ENCODE measurements around the gene ANKRD17. TPM values are rescaled to one million over a fixed set of nuclear protein-coding genes. Genes with fewer than 3 reads are reported as not detected.

The ANKRD17 gene
- total RNA-seq, 1 experiment from 2014 or later, result 65.7 TPM

GRCh38 chr4:73139245-73139644 is 119.4 kb downstream of the ANKRD17 start:
- no TSS peak for BruUV-seq (replicated peaks)
- Mint-ChIP-seq H3K27ac (ENCODE audit: low read depth, unreplicated experiment) (no peak overlapping the region), H3K4me1 (ENCODE audit: insufficient read depth, unreplicated experiment) (peaks cover 6% of the 10 kb centered on the region), H3K27me3 (ENCODE audit: insufficient read depth, unreplicated experiment) (no peaks in the 10 kb centered on the region), H3K9me3 (ENCODE audit: unreplicated experiment) (no peaks in the 10 kb centered on the region), H3K4me3 (ENCODE audit: unreplicated experiment) (no peak overlapping the region), H3K36me3 (ENCODE audit: insufficient read depth, unreplicated experiment) (peaks cover 89% of the 10 kb centered on the region)
- ChIA-PET POLR2A (interaction anchor here (0.7 to 1.6 kb wide), 2 partner anchors 9 to 13 kb away, joined by 3 to 8 read pairs; no protein-coding TSS in a partner anchor), CTCF (interaction anchor here (0.6 to 1.4 kb wide), 3 partner anchors 10 to 103 kb away, joined by 3 read pairs; no protein-coding TSS in a partner anchor)
- DNase-seq (ENCODE audit: unreplicated experiment), result no peak
- TF ChIP-seq CTCF (IDR thresholded peaks at IDR 0.05; ENCODE audit: unreplicated experiment), result no peak
- intact Hi-C loops (cut with micrococcal nuclease), result no loop called here

GRCh38 chr4:73137121-73137520 is 121.5 kb downstream of the ANKRD17 start:
- H3K9me3 Mint-ChIP-seq (ENCODE audit: unreplicated experiment), result no peaks in the 10 kb centered on the region
- peaks cover 6% of the 10 kb centered on the region for H3K4me1 Mint-ChIP-seq (ENCODE audit: insufficient read depth, unreplicated experiment)
- intact Hi-C loops (cut with micrococcal nuclease), result no loop called here
- POLR2A ChIA-PET, result interaction anchor here (1.2 kb wide), 1 partner anchor 11 kb away, joined by 3 read pairs; no protein-coding TSS in a partner anchor
- H3K36me3 Mint-ChIP-seq (ENCODE audit: insufficient read depth, unreplicated experiment), result peaks cover 89% of the 10 kb centered on the region
- DNase-seq (ENCODE audit: unreplicated experiment), result no peak
- H3K27me3 Mint-ChIP-seq (ENCODE audit: insufficient read depth, unreplicated experiment), result no peaks in the 10 kb centered on the region
- BruUV-seq (replicated peaks), result no TSS peak
- no peak for TF ChIP-seq CTCF (IDR thresholded peaks at IDR 0.05; ENCODE audit: unreplicated experiment)
- no peak overlapping the region for H3K4me3 Mint-ChIP-seq (ENCODE audit: unreplicated experiment)
- CTCF ChIA-PET, result interaction anchor here (0.8 kb wide), 1 partner anchor 17 kb away, joined by 3 read pairs; no protein-coding TSS in a partner anchor
- no peak overlapping the region for H3K27ac Mint-ChIP-seq (ENCODE audit: low read depth, unreplicated experiment)

GRCh38 chr4:73133784-73134183 is 124.8 kb downstream of the ANKRD17 start:
- DNase-seq (ENCODE audit: unreplicated experiment), result no peak
- Mint-ChIP-seq H3K4me3 (ENCODE audit: unreplicated experiment) (no peak overlapping the region), H3K4me1 (ENCODE audit: insufficient read depth, unreplicated experiment) (peaks cover 6% of the 10 kb centered on the region), H3K27me3 (ENCODE audit: insufficient read depth, unreplicated experiment) (no peaks in the 10 kb centered on the region), H3K36me3 (ENCODE audit: insufficient read depth, unreplicated experiment) (peaks cover 85% of the 10 kb centered on the region), H3K9me3 (ENCODE audit: unreplicated experiment) (no peaks in the 10 kb centered on the region), H3K27ac (ENCODE audit: low read depth, unreplicated experiment) (no peak overlapping the region)
- ChIA-PET CTCF (interaction anchor here (0.6 to 1.6 kb wide), 3 partner anchors 13 to 1019 kb away, joined by 3 to 5 read pairs (median 4); no protein-coding TSS in a partner anchor), POLR2A (no interaction called here)
- intact Hi-C loops (cut with micrococcal nuclease), result no loop called here
- TF ChIP-seq CTCF (IDR thresholded peaks at IDR 0.05; ENCODE audit: unreplicated experiment), result no peak
- BruUV-seq (replicated peaks), result no TSS peak

GRCh38 chr4:73131281-73131680 is 127.3 kb downstream of the ANKRD17 start:
- POLR2A ChIA-PET, result interaction anchor here (0.6 to 0.9 kb wide), 3 partner anchors 24 to 101 kb away, joined by 3 read pairs; no protein-coding TSS in a partner anchor
- intact Hi-C loops (cut with micrococcal nuclease), result no loop called here
- H3K27me3 Mint-ChIP-seq (ENCODE audit: insufficient read depth, unreplicated experiment), result no peaks in the 10 kb centered on the region

More at GRCh38 chr4:73131281-73131680, 127.3 kb downstream of the ANKRD17 start:
- H3K4me3 Mint-ChIP-seq (ENCODE audit: unreplicated experiment), result no peak overlapping the region
- no peaks in the 10 kb centered on the region for H3K4me1 Mint-ChIP-seq (ENCODE audit: insufficient read depth, unreplicated experiment)
- H3K36me3 Mint-ChIP-seq (ENCODE audit: insufficient read depth, unreplicated experiment), result peaks cover 82% of the 10 kb centered on the region
- no TSS peak for BruUV-seq (replicated peaks)
- H3K9me3 Mint-ChIP-seq (ENCODE audit: unreplicated experiment), result no peaks in the 10 kb centered on the region
- TF ChIP-seq CTCF (IDR thresholded peaks at IDR 0.05; ENCODE audit: unreplicated experiment), result no peak
- no peak overlapping the region for H3K27ac Mint-ChIP-seq (ENCODE audit: low read depth, unreplicated experiment)
- no peak for DNase-seq (ENCODE audit: unreplicated experiment)
- CTCF ChIA-PET, result interaction anchor here (0.6 to 0.7 kb wide), 3 partner anchors 11 to 127 kb away, joined by 3 to 5 read pairs (median 3); partner anchors contain the start of gene ANKRD17
